ENCODE data around the gene TRAF3.
"Not testable (repeated sequence)": the region's sequence is repeated elsewhere in the genome, so short reads cannot be mapped to it uniquely, and the experiment has no call there.

Gene TRAF3

GRCh38 chr14:102829016-102829548 is 51.8 kb downstream of the TRAF3 start:
- DNase-seq (ENCODE audit: low read depth) = no peak

DNA sequence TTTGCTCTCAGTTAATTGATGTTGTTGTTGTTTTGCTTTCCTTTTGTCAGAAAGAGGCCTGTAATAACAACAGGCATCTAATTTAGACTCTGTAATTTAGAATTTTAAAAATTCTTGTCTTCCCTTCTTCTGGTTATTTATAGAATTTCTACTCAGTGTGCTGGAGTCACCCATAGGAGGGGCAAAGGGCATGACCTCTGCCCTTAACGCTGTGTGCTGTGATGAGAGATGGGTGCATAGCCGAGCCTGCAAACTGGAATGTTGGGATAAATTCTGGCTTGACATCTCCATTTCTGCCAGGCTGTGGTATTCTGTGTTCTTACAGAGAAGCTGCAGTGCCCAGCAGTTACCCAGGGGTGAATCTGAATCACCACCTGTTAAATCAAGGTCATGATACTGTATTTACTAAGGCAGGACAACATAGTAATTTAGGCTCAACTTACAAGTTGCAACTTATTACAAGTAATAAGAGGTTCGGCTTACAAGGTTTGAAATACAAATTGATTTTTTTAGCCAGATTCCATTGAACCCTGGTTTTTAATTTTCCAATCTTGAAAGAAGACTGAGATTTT is 53.3 kb downstream of the TRAF3 start:
- DNase-seq (ENCODE audit: low read depth) = no peak

GRCh38 chr14:102831163-102831804 is 54.0 kb downstream of the TRAF3 start:
- no peak for DNase-seq (ENCODE audit: low read depth)

DNA sequence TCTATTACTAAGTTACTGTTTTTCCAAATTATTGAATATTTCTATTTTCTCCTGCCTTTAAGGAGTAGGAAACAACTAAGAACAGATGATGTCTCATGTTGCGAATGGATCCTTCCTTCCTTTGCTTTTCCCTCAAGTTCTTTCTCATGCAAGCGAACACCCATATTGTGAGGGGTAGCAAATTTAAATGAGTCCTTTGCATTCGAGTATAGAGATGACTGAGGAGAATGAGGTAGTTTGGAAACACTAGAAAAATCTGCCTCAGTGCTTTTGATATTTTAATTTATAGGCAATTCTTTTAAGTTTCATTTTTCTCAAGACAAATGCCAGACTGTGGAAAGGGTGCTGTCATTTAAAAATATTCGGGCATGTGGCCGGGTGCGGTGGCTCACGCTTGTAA is 56.1 kb downstream of the TRAF3 start:
- DNase-seq (ENCODE audit: low read depth) = no peak

GRCh38 chr14:102833991-102834390 is 56.7 kb downstream of the TRAF3 start:
- DNase-seq (ENCODE audit: low read depth) = no peak

DNA sequence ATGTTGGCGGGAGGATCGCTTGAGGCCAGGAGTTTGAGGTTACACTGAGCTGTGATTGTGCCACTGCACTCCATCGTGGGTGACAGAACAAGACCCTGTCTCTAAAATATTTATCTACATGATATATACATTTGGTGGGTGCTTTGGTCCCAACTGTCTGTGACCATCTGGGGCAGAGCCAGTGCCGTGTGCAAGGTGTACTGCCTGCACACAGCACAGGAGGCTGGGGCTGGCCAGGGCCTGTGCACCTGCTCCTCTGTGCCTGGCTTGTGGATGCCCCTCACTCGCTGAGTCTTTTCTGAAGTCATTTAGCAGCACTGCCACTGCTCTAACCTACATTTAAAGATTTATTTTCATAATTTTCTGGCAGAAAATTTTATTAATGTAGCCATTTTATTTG is 58.7 kb downstream of the TRAF3 start:
- DNase-seq (ENCODE audit: low read depth) = no peak

DNA sequence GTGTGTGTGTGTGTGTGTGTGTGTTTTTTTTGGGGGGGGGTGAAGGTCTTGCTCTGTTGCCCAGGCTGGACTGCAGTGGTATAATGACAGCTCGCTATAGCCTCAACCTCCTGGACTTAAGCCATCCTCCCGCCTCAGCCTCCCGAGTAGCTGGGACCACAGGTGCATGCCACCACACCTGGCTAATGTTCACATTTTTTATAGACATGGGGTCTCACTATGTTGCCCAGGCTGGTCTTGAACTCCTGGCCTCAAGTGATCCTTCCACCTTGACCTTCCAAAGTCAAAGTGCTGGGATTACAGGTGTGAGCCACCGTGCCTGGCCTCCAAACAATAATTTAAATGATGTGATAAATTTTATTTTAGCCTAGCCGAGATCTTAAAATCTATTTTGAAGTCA is 59.9 kb downstream of the TRAF3 start:
- not testable (repeated sequence) for DNase-seq (ENCODE audit: low read depth)

DNA sequence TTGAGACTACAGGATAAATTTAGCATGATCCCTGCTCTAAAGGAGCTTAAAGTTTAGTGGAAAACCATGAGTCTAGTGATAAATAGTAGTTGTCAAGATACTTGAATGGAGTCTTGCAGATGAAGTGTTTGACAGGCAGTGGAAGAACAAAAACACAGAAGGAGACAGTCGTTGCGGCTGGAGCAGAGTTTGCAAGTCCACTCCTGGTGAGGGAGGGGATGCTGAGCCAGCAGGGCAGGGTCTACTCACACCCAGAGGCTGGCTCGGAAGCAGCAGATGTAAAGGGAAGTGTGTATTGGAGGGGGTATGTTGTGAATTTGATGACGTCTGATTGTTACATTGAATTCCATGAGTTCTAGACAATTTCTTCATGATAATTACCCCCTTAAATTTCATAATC is 61.3 kb downstream of the TRAF3 start:
- no peak for DNase-seq (ENCODE audit: low read depth)

GRCh38 chr14:102840115-102840514 is 62.9 kb downstream of the TRAF3 start:
- DNase-seq (ENCODE audit: low read depth) = no peak

- no peak for DNase-seq (ENCODE audit: low read depth)
Observed at GRCh38 chr14:102840771-102841528, 63.7 kb downstream of the TRAF3 start.

- no peak for DNase-seq (ENCODE audit: low read depth)
Observed at GRCh38 chr14:102848830-102849525, 71.7 kb downstream of the TRAF3 start.

GRCh38 chr14:102849526-102850379 is 72.5 kb downstream of the TRAF3 start:
- DNase-seq (ENCODE audit: low read depth) = no peak

GRCh38 chr14:102853648-102854047 is 76.4 kb downstream of the TRAF3 start:
- DNase-seq (ENCODE audit: low read depth) = no peak

- DNase-seq (ENCODE audit: low read depth) = no peak
Observed at GRCh38 chr14:102854091-102854703, 76.9 kb downstream of the TRAF3 start.

GRCh38 chr14:102856179-102856578 is 78.9 kb downstream of the TRAF3 start:
- no peak for DNase-seq (ENCODE audit: low read depth)

DNA sequence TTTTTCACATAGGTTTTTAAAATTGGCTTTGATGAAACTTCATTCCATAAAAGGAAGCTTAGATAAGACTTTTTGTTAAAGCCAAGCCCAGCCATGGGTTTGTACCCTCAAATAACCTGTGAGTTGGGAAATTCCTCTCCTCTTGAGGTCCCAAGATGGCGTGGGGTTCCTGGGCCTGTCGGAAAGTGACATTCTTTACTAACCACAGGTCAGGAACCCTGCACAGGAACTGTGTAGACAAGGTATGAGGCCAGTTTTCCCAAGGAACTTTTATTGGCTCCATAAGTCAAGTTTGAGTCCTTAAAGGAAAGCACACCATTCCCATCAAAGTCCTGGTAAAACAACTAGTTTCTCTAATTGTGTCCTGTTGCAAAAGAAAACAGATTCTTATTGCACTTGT is 80.2 kb downstream of the TRAF3 start:
- DNase-seq (ENCODE audit: low read depth) = no peak

GRCh38 chr14:102859911-102860310 is 82.7 kb downstream of the TRAF3 start:
- DNase-seq (ENCODE audit: low read depth) = no peak

GRCh38 chr14:102862154-102862773 is 85.0 kb downstream of the TRAF3 start:
- DNase-seq (ENCODE audit: low read depth) = no peak

DNA sequence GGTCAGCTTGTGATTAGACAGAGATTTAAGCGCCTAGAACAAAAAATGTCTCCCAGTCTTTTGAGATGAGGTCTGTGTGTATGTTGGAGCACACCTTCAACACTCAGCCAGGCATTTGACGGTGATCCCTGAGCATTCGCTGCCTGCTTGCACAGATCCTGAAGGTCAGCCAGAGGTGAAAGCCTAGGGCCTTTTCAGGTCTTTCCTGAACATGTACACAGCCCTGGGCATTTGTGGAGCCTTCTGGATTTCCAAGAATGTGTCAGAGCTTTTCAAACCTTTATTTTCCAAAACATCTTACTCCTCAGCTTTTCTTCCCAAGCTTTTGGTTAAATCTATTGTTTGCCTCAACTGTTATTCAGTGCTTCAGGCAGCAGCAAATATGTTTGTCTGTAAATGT is 86.1 kb downstream of the TRAF3 start:
- no peak for DNase-seq (ENCODE audit: low read depth)

DNA sequence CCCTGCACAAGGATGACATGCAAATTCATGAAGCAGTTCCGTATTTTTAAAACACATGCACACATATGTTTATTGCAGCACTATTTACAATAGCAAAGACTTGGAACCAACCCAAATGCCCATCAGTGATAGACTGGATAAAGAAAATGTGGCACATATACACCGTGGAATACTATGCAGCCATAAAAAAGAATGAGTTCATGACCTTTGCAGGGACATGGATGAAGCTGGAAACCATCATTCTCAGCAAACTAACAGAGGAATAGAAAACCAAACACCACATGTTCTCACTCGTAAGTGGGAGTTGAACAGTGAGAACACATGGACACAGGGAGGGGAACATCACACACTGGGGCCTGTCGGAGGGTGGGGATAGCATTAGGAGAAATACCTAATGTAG is 88.7 kb downstream of the TRAF3 start:
- DNase-seq (ENCODE audit: low read depth) = not testable (repeated sequence)

Data from non-pigmented ciliary epithelial cell (primary cell).